GM21825 (cell line): Measurements from ENCODE around the gene SIRT4.
"Not testable (repeated sequence)": the region's sequence is repeated elsewhere in the genome, so short reads cannot be mapped to it uniquely, and the experiment has no call there.

Experiments
- ATAC-seq: cut with Tn5 transposase; IDR thresholded peaks from one replicate; pipeline ENCODE4 v1.9.1; 2021; ENCODE audit warnings: mild to moderate bottlenecking, moderate library complexity; ENCODE audit not compliant: unreplicated experiment

SIRT4 gene

DNA sequence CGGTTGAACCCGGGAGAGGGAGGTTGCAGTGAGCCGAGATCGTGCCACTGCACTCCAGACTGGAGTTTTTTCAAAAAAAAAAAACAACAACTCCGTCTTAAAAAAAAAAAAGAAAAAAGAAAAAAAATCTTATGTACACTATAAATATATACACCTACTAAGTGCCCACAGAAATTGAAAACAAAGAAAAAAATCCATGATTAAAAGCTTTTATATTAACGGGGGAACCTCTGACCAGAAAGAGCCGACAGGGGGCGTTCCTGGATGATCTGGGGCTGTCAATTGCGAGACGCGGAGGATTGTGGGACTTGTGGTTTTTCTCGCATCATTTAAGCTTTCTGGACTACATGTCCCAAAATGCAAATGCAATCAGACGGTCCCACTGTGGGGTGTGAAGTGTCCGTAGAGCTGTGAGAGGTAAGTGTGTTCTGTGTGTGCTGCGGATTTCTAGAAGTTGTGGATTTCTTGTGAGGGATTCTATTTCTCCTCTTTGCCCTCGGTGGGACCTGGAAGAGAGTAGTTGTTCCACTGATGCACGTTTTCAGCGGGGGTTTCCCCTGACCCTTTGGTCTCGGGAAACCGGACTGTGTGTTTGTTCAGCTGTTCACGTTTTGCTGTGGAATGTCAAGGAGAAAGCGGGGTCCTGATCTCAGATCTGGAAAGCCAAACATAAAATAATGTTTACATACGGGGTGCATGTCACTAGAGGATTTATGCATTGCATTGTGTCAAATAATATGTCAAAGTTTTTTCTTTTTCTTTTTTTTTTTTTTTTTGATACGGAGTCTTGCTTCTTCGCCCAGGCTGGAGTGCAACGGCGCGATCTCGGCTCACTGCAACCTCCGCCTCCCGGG lies at the start of gene SIRT4:
Gene SIRT4 (plus strand): TSS at position 360 of the 854 bp plus-strand sequence. CDS start 1,241 bp downstream, outside the sequence.
- ATAC-seq: peak; percentile 92

GRCh38 chr12:120253313-120253712 lies 48.8 kb upstream of the SIRT4 start:
- ATAC-seq: not testable (repeated sequence)

DNA sequence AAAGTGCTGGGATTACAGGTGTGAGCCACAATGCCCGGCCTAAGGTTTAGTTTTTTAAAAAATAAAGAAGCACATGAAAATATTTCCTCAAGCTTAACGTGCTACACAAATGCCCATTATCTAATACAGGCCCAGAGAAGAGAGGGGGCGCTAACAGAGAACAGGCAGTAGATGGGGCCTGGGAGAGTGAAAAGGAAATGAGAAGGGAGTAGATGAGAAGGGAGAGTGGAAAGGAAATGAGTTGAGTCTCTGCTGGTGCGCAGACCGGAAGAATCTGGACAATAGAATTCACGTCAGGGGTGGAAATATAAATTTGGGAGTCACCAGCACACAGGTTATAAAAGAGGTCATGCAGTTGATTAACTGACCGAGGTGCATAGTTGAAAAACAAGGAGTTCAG lies 47.3 kb upstream of the SIRT4 start:
- ATAC-seq: no peak

DNA sequence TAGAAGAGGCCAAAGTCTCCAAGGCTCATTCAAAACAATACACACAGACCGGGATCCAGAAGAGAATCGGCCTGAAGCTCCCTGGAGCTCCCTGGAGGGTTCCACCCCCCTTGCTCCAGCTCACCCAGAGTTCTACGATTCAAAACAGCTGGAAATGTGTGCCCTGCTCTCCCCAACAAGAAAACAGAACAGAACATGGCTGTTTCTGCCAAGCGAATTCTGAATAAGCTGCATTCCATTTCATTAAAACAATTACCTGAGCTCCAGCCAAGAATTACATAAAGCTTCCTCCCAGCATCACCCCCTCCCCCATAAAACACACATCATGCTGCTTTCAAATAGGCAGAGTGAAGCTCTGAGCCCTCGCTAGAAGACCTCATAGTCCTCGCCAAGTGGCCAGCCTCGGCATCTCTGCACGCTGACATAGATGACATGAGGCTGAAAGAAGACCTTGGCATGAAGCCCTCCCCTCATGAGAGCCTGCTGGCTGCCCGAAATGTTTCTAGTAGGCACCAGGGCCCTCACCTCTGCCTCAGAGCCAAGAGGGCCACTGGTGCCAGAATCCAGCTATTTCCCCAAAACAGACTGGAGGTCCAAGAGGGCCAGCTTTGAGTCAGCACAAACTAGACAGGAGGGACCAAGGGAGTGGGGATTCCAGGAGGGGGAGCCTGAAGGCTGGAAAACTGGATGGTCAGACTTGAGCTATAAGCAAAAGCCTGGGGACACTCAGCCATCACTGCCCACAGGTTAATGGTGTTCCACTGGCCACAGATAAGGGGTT lies 44.9 kb upstream of the SIRT4 start:
- ATAC-seq: no peak

DNA sequence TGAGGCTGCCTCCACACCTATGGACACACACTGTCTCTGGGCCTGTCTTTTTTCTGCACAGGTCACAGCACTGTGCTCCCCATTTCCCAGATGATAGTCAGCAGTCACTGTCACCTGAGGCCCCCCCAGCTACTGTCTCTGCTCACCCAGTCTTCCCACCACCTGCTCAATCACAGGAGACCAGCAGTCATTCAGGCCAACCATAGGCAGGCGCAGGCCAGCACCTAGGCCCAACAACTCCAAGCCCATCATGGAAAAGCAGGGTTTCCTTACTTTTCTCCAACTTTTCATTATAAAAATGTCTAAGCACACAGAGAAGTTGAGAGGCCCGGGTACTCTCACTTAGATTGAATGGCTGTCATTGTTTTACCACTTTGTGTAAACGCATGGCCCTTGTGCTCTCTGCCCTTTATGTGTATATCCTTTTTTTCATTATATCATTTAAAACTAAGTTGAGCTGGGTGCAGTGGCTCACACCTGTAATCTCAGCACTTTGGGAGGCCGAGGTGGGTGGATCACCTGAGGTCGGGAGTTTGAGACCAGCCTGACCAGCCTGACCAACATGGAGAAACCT lies 43.7 kb upstream of the SIRT4 start:
- ATAC-seq: no peak

DNA sequence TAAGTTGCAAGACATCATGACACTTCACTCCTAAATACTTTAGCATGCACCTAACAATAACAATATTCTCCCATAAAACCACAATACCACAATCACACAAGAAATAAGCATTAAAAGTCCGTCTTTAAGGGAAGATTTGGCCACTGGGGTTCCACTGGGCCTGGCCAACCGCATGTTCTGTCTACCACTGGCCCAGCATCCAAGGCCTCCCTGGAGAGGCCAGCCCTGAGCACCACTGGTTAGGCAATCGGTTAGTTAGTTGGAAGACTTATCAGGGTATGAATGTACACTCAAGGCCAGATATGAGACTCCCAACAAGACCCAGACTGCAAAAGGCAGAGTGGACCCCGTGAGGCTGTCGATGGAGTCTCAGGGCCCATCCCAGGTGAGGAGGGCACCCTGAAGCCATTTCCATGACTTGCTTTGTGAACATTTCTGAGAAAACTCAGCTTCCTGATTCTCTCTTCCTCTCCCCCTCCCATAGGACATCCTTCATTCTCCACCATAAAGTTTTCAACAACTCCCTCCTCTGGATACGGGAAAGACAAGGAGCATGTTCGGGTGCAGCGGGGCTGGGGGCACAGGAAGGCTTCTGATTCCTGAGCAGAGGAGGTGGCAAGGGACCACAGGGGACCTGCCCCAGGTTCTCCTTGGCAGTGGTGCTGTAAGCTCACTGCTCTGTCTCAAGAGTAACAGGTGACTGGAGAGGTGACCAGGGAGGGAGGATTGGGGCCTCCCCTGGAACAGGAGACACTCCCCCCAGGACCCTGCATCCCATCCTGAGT lies 42.5 kb upstream of the SIRT4 start:
- no peak for ATAC-seq

DNA sequence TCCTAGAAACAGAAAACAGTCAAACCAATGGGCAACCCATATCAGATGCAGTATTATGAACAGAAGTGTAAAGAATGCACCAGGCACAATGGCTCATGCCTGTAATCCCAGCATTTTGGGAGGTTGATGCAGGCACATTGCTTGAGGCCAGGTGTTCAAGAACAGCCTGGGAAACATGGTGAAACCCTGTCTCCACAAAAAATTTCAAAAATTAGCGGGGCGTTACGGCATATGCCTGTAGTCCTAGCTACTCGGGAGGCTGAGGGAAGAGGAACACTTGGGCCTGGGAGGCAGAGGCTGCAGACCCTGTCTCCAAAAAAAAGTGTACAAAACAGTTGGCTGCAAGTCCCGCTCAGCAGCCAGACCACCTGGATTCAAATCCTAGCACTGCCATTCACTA lies 41.5 kb upstream of the SIRT4 start:
- no peak for ATAC-seq

DNA sequence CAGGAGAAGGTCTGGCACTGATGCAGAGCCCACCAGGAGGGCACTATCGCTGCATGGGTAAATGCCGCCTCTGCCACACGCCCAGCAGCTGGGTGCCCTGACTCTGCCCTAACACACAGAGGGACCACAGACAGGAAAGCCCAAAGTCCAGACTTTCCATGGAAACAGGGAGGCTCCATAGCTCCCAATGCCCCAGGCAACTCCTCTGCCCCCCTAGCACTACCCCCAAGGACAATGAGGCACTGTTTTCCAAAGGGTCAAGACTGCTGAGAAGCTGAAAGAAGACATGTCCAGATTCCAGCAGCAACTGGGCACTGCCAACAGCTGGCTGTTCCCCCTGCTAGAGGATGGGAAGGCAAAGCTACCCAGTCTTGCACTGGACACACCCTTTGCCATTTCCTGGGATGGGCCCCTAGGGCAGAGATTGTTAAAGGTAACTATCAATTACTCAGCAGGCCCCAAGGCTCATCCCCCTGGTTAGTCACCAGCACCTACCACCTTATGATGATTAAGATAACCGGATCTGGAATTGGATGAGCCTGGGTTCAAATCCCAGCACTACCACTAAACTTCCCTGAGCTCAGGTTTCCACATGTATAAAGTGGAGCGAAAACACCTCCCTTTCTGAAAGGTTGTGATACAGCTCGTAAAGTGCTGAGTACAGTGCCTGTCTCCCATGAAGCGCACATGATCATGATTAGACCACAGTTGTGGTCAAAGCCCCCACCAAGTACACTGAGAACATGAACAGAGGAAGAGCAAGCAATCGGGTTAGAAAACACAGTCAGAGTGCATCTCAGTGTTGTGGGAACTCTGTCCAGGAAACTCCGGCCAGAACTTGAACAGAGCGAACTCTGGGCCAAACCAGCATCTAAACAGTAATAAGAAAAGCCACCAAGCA lies 39.9 kb upstream of the SIRT4 start:
- ATAC-seq: no peak

- ATAC-seq: no peak
Observed at GRCh38 chr12:120262852-120263747, 39.0 kb upstream of the SIRT4 start.

DNA sequence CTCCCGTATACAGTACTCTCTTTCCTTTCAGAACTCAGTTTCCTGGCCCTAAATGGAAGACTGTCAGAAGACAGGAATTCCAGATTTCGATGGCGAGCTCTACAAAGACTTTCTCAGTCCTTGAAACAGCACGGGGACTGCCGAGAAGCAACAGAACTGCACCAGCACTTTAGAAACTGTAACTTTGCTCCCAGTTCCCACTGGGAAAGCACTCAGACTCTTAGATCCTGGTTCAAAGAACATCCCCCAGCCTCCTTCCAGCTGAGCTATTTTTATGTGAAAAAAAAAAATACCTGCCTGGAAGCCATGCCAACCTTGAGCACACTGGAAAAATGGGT lies 38.4 kb upstream of the SIRT4 start:
- no peak for ATAC-seq

- ATAC-seq: no peak
Observed at GRCh38 chr12:120264086-120264903, 37.8 kb upstream of the SIRT4 start.

GRCh38 chr12:120264904-120265472 lies 37.1 kb upstream of the SIRT4 start:
- ATAC-seq: no peak

DNA sequence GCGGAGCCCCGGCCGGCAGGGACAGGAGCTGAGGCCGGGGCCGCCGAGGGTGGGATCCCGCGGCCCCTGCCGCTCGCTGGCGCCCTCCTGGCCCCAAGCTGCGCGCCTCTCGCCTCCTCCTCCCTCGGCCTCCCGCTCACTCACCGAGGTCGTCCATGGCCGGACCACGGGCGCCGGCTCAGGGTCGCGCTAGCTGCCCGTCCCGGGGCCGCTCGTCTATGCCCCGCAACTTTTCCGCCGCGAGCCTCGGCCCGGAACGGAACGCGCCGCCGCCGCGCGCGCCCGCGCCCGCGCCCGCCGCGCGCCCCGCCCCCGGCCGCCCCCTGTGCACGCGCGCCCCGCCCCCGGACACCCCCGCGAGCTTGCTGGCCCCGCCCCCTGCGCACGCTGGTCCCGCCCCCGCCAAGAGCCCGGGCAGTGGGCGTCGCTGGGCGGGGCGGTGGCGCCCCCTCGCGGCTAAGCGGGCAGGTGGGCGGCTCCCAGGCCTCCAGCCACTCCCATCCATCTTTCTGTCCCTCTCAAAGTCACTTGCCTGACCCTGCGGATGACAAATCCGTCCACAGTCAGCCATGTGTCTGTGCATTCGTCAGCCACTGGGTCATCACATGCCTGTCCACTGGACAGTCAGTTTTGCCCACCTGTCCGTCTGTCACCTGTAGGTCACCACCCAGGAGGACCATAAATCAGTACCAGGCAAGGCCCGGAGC lies 36.5 kb upstream of the SIRT4 start, which contains the start of gene PXN:
Gene PXN (minus strand): TSS at position 258 of the 707 bp plus-strand sequence. CDS start 101 bp downstream, at position 157.
- ATAC-seq: peak; percentile 72

DNA sequence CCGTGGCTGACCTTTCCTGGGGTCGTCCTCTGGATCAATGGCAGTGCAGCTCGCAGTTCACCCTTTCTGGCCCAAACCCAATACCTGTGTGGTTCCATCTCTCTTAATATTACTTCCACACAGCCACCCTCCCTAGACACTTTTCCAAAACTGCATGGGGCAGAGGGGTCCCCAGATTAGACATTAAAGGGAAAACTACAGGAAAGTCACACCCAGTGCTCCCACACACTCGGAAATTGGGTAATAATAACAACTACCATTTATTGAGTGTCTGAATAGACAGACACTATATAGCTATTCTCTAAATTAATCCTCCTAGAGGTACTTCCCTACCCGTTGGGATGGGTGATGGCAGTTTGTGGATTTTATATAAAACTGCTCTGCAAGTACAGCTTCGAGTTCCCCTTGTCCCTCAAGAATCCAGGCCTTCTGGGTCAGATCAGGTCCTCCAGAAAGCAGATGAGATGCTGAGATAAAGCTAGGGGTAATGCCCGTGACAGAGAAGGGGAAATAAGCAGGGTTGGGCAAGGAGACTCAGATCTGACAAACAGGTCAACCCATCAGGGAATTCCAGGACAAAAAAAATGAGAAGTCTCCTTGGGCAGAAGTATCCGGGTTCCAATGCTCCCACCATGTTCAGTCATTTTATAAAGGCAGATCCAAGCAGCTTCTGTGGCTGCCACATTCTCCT lies 35.8 kb upstream of the SIRT4 start:
- no peak for ATAC-seq

DNA sequence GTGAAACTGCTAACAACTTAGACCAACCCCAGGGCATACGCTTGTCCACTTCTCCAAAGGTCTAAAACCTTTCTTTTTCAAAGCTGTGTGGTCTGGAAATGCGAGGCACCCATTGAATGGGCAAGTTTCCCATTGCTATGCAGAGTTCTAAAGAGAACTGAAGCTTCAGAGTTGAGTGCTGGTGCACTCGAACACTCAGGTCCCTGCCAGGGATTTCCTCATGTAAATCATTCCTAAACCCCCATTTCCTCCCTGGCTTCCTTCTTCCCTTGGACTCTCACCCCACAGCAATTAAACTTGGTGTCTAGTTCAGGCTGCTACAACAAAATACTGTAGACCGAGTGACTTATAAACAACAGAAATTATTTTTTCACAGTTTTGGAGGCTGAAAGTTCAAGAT lies 34.4 kb upstream of the SIRT4 start:
- no peak for ATAC-seq

- no peak for ATAC-seq
Observed at GRCh38 chr12:120276734-120277133, 25.4 kb upstream of the SIRT4 start.
